Measurements from ENCODE around the gene A3GALT2.
"Not testable (repeated sequence)": the region's sequence is repeated elsewhere in the genome, so short reads cannot be mapped to it uniquely, and the experiment has no call there.

A3GALT2 gene

GRCh38 chr1:33311706-33312412 is 9.0 kb downstream of the A3GALT2 start:
- no peak for DNase-seq

DNA sequence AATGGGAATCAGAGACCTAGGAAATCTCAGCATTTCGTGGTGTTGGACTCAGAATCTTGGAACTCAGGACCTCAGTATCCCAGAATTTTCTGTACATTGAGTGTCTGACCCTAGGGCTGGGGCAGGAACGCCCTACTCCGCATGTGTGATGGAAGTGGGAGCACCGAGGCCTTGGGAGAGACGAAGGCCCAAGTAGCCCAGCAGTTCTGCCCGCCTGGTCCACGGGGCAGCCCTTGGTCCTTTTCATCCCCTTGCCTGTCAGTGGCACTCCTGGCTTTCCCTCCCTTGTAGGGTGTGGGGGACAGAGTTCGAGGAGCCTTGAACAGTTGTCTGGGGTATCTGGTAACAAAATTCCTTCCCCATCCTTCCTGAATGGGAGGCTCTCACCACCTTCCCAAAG is 10.2 kb downstream of the A3GALT2 start:
- no peak for DNase-seq

GRCh38 chr1:33309351-33309750 is 11.5 kb downstream of the A3GALT2 start:
- not testable (repeated sequence) for DNase-seq

- DNase-seq: no peak
Measured at GRCh38 chr1:33307494-33307864, 13.4 kb downstream of the A3GALT2 start.

DNA sequence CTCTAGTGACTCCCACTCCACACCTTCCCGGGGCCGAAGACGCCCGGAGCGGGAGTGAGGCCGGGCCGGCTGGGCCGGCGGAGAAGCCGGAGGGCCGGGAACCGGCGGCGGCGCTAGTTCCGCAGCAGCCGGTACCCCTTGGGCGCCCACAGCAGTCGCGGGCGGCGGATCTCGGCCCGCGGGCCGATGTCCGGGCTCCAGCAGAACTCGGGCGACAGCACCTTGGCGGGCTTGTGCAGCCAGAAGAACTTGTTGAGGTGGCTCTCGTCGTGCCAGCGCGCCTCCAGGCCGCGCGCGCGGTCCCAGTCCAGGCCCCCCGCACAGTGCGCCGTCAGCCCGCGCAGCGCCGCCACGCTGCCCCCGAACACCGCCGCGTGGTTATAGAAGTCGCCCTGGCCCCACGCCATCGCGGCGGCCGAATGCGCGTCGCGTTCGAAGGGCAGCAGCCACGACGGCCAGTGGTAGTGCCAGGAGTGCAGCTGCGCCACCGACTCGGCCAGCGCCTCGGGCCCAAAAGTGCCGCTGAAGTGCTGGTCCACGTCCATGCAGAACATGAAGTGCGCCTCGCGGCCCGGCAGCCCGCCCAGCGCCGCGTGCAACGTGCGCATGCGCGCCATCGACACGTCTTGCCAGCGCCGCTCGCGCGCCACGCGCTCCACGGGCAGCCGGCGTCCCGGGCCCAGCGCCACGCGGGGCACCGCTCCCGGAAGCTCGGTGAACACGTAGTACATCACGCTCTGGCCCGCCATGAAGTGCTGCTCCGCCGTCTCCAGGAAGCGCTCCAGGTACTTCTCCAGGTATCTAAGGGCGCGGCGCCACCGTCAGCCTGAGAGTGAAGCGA is 14.0 kb downstream of the A3GALT2 start:
- no peak for DNase-seq

DNA sequence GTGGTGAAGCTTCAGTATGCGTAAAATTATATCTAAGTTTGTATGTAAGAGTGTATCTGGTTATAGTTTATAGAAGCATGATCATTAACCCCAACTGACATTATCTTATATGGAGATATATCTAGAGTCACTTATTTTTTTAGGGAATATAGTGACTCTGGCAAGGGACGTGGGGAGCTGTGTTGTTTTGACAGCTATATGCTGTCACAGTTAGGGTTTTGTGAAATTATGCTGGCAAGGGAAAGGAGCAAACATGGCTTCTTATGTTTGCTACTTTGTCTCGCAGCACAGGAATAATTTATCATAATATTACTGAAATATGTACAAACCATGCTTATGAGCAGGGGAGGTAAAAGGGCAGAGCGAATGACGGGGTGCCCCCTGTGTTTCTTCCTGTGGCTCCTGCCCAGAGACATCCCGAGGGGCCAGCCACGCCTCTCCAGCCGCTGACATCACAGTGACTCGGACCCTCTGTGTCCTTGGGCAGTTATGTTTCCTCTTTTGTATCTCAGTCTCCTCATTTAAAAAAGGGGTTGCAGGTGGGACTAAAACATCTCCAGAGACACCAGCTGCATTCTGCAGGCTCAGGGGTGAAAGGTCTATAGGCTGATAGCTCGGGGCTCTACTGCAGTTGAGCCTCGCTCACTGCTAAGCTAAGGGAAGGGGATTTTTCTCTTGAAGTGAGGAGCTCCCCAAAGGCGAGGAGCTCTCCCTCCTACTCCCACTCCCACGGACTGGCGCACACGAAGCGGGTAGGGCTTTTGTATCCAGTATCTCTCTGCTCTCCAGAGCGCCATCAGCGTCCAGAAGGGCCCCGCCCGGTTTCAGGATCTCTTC is 14.9 kb downstream of the A3GALT2 start:
- no peak for DNase-seq

- DNase-seq: no peak
Measured at GRCh38 chr1:33305016-33305415, 15.9 kb downstream of the A3GALT2 start.

DNA sequence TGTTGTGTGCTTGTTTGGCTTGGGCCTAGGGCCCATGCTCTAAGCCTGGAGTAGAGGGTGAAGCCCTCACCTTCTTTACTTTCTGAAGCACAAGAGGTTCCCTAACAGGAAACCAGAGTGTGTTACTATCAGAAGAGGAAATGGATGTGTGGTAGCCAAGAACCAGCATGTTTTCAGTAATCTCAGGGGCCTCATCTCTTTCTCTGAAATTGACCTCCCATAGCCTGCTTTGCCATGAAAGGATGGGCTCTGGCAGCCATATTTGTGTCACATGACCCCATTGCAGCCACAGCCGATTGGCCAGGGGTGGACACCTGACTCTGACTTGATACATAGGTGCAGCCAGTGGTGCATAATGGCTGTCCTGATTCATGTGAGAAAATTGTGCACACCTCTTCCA is 18.6 kb downstream of the A3GALT2 start:
- no peak for DNase-seq

DNA sequence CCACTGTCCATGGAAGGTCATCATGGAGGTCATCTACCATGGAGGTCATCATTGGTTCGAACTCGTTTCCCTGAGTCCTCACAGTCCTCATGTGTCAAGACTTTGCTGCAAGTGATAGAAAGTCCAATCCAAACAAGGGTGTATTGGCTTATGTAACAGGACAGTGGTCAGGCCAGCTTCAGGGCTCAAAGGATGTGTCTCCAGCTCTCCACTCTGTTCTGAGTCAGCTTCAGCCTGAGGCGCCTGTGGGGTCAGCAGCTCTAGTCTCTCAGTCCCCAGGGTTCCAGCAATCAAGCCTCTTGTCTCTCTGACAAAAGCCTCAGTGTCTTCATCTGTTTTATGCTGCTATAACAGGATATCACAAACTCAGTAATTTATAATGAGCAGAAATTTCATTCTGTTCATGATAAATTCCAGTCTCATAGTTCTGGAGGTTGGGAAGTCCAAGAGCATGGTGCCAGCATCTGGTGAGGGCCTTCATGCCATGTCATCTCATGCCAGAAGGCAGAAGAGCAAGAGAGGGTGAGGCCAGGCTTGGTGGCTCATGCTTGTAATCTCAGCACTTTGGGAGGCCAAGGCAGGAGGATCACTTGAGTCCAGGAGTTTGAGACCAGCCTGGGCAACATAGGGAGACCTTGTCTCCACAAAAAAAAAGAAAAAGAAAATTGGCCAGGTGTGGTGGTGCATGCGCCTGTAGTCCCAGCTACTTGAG is 19.5 kb downstream of the A3GALT2 start:
- no peak for DNase-seq

GRCh38 chr1:33300673-33301072 is 20.2 kb downstream of the A3GALT2 start:
- no peak for DNase-seq

DNA sequence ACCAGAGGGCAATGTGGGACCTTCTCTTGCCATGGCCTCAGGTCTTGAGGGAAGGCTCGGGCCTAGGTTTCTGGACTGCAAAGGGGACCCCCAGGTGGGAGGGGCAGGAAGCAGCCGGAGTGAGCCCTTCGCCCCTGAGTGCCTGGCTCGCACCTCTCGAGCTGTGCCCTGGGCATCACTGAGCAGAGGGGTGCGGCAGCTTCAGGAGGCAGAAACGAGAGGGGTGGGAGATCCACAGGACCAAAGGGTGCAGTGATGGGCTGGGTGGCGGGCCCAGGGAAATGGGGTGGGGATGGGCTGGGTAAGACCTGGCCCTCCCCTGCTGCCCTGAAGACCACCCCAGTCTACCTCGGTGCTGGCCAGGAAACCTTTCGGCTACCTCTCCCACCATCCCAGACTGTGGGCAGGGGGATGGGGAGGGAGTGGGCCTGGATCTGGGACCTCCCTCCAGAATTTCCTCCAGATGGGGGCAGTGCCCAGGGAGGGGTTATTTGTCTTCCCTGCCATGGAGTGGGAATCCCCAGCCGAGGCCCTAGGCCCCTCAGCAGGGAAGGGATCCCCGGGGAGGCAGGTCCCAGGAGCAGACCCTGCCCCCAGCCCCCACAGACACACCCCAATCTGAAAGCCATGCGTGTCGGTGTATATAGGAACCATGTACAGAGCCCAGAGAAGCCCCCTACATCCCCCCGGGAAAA is 21.3 kb downstream of the A3GALT2 start:
- no peak for DNase-seq

GRCh38 chr1:33298623-33299277 is 22.1 kb downstream of the A3GALT2 start:
- peak; percentile 52 for DNase-seq

DNA sequence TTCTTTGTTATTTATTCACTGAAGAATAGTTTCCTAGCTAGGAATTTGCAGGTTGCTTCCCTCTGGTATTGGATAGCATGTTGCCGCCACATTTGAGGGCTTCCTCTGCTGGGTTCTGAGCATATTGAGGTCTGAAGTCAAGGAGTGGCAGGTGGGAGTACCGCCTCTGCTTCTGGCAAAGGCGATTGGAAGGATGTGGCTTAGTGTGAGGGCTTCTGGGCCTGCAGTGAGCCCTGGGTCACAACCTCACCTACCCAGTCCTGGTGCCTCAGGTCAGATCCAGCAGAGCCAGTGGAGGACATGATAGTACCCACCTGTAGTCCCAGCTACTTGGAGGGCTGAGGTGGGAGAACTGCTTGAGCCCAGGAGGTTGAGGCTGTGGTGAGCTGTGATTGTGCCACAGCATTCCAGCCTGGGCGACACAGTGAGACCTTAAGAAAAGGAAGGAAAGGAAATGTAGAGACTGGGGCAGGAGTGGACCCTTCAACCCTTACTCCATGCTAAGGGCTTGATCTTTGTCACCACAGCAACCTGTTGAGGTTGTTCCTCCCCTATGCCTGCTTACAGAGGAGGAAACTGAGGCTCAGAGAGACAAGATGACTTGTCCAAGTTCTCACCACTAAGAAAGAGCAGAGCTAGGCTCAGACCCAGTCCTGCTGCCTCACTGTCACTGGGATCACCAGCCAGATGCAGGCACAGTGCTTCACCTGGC is 22.8 kb downstream of the A3GALT2 start:
- no peak for DNase-seq

- DNase-seq: no peak
Measured at GRCh38 chr1:33296824-33297223, 24.1 kb downstream of the A3GALT2 start.

- no peak for DNase-seq
Measured at GRCh38 chr1:33296082-33296458, 24.8 kb downstream of the A3GALT2 start.

GRCh38 chr1:33295450-33296081 is 25.3 kb downstream of the A3GALT2 start:
- peak; percentile 72 for DNase-seq

- DNase-seq: no peak
Measured at GRCh38 chr1:33295023-33295422, 25.9 kb downstream of the A3GALT2 start.

DNA sequence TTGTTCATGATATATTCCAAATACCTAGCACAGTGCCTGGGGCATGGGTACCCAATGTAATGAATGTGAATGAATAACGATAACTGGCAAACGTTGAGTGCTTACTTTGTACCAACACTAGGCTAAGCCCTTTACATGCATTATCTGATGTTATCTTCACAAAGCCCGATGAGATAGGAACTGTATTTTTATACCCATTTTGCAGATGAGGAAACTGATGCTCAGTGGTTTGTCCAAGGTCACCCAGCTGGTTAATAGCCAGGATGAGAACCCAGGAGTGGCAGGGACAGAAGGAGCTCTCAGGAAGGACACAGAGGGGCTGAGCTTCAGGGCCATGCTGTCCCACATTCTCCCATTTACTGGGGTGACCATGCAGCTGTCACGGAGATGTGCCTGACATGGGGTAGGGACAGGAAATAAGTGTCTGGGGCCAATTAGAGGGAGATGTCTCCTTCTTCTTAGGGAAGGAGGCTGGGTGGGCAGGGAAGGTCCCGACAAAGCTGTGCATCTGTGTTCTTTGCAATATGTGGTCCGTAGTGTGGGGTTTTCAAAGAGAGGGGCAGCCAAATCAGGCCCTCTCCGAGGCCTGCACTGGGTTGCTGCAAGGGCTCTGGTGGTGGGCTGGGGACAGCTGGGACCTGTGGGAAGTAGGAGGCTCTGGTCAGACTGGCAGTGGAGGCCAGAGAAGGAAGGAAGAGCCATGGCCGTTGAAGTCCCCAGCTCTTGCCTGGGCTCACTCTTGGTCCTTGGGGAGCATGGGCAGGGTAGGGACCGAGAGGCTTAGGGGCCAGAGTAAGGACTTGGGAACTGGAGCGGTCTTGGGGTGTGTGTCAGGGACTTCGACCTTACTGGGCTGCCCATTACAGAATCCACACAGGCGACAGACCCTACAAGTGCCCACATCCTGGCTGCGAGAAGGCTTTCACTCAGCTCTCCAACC is 26.6 kb downstream of the A3GALT2 start:
- no peak for DNase-seq

- DNase-seq: no peak
Measured at GRCh38 chr1:33292726-33293340, 28.1 kb downstream of the A3GALT2 start.
